Lung (tissue), 12 donors: ENCODE data around the gene LONP1. TPM values are rescaled to one million over a fixed set of nuclear protein-coding genes. Genes with fewer than 3 reads are reported as not detected.
"Not testable (repeated sequence)": the region's sequence is repeated elsewhere in the genome, so short reads cannot be mapped to it uniquely, and the experiment has no call there.

Experiments used
- ATAC-seq: fragments of 200-7000 bp; cut with Tn5 transposase; one replicate; pipeline ENCODE4 v1.9.1; 2020; ENCODE audit warnings: moderate number of reproducible peaks; ENCODE audit not compliant: insufficient read depth, low FRiP score
- DNase-seq, 3 donors: peaks; one replicate each; pipeline ENCODE4 v3.0.0-alpha.2; 2013 to 2017
- H3K27ac ChIP-seq, 2 donors: one replicate each; pipeline ENCODE4 v1.5.1; 2013; ENCODE audit warnings: mild to moderate bottlenecking in 2 of 2, moderate library complexity in 2 of 2, control low read depth in 1 of 2, inconsistent platforms in 1 of 2, low read depth in 1 of 2, low read length in 1 of 2
- H3K27me3 ChIP-seq, 3 donors: one replicate each; pipeline ENCODE4 v1.5.1; 2013; ENCODE audit warnings: low read length in 2 of 3; ENCODE audit not compliant: control insufficient read depth in 3 of 3, insufficient read depth in 3 of 3
- H3K36me3 ChIP-seq, 4 donors: one replicate each; pipeline ENCODE4 v1.5.1; 2013; ENCODE audit warnings: low read length in 4 of 4, mild to moderate bottlenecking in 1 of 4, moderate library complexity in 1 of 4; ENCODE audit not compliant: control insufficient read depth in 4 of 4, insufficient read depth in 4 of 4
- H3K4me1 ChIP-seq, 5 donors: one replicate each; pipeline ENCODE4 v1.5.1; 2013; ENCODE audit warnings: low read length in 5 of 5, mild to moderate bottlenecking in 2 of 5, moderate library complexity in 1 of 5; ENCODE audit not compliant: control insufficient read depth in 5 of 5, insufficient read depth in 5 of 5
- H3K4me3 ChIP-seq: one replicate; pipeline ENCODE4 v1.5.1; 2013; ENCODE audit warnings: mild to moderate bottlenecking, control low read depth, moderate library complexity
- H3K9ac ChIP-seq, 2 donors: one replicate each; pipeline ENCODE4 v1.5.1; 2013; ENCODE audit warnings: low read length in 2 of 2, control low read depth in 1 of 2; ENCODE audit not compliant: insufficient read depth in 1 of 2
- H3K9me3 ChIP-seq, 4 donors: one replicate each; pipeline ENCODE4 v1.5.1; 2013; ENCODE audit warnings: low read length in 3 of 4, mild to moderate bottlenecking in 1 of 4, moderate library complexity in 1 of 4; ENCODE audit not compliant: control insufficient read depth in 4 of 4, insufficient read depth in 3 of 4
- WGBS, 2 donors: extraction: QIAGEN DNeasy Blood & Tissue Kit; methylation state at CpG; one replicate each; pipeline ENCODE4 v1.1.7; 2013; 5-methylcytosine and 5-hydroxymethylcytosine counted together
- polyA plus RNA-seq, 2 donors: library from polyadenylated mRNA; stranded (reverse); fragments of 200-250 nt; gene quantifications; one replicate each; pipeline ENCODE4 v1.2.1, GENCODE V29; 2013
- total RNA-seq, 2 donors: library from RNA; depleted of rRNA in 1 of 2; stranded (reverse); fragments of >200 nt in 1 of 2; gene quantifications; one replicate each; pipeline ENCODE4 v1.2.1, GENCODE V29; 2014 to 2021
- TF ChIP-seq, protein P1 (sequence below): IDR thresholded peaks from 2 replicates; pipeline ENCODE4 v1.5.1; 2012; ENCODE audit warnings: mild to moderate bottlenecking; ENCODE audit errors: control extremely low read depth, extremely low read depth
- donor health status: control.
- donor health status: control.
- donor health status: Bipolar disorder and iron deficiency.
- donor health status: healthy.
- donor health status: DM: yes; HTN: yes; CAD: no.

LONP1 gene
- total and polyA plus RNA-seq, 4 donors, result 41.0 to 89.6 (median 69.0) TPM

DNA sequence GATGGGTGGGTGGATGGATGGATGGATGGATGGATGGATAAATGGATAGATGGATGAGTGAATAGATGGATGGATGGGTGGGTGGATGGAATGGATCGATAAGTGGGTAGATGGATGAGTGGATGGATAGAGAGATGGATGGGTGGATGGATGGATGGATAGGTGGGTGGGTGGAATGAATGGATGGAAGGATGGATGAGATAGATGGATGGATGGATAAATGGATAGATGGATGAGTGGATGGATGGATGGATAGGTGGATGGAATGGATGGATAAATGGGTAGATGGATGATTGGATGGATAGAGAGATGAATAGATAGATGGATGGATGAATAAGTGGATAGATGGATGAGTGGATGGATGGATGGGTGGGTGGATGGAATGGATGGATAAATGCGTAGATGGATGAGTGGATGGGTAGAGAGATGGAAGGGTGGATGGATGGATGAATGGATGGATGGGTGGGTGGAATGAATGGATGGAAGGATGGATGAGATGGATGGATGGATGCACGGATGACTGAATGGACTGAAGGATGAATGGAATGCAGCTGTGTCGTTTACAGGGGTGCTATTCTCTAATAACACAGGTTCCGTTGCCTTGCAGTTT lies 42.8 kb upstream of the LONP1 start:
- Histone ChIP-seq H3K27ac (no peak overlapping the region), H3K36me3 (no peaks in the 10 kb centered on the region), H3K9ac (no peak overlapping the region), H3K4me3 (no peak overlapping the region), H3K4me1 (no peaks in the 10 kb centered on the region), H3K27me3 (peaks cover 0 to 2% (median 0%) of the 10 kb centered on the region in 3 donors), H3K9me3 (peaks cover 0 to 2% (median 0%) of the 10 kb centered on the region in 4 donors)
- TF ChIP-seq, protein P1, sequence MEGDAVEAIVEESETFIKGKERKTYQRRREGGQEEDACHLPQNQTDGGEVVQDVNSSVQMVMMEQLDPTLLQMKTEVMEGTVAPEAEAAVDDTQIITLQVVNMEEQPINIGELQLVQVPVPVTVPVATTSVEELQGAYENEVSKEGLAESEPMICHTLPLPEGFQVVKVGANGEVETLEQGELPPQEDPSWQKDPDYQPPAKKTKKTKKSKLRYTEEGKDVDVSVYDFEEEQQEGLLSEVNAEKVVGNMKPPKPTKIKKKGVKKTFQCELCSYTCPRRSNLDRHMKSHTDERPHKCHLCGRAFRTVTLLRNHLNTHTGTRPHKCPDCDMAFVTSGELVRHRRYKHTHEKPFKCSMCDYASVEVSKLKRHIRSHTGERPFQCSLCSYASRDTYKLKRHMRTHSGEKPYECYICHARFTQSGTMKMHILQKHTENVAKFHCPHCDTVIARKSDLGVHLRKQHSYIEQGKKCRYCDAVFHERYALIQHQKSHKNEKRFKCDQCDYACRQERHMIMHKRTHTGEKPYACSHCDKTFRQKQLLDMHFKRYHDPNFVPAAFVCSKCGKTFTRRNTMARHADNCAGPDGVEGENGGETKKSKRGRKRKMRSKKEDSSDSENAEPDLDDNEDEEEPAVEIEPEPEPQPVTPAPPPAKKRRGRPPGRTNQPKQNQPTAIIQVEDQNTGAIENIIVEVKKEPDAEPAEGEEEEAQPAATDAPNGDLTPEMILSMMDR, result no peak
- 90 to 95% methylated on average over 5 of the region's 5 CpGs for WGBS, 2 donors
- ATAC-seq (no peak), DNase-seq (no peak)

DNA sequence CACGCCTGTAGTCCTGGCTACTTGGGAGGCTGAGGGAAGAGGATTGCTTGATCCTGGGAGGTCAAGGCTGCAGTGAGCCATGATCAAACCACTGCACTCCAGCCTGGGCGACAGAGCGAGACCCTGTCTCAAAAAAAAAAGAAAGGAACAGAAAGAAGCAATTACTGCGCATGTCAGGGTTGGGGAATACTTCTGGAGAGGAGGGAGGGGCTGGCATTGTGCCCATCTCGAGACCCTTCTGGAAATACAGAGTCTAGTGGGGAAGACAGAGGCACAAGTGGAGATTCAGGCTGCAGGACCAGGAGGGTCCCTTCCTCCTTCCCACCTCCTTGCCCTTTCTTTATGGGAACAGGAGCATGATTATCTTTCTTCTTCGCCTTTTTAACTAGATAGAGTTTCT lies 33.8 kb upstream of the LONP1 start:
- Histone ChIP-seq H3K9ac (no peak overlapping the region), H3K27me3 (peaks cover 0 to 2% (median 0%) of the 10 kb centered on the region in 3 donors), H3K36me3 (no peaks in the 10 kb centered on the region), H3K9me3 (no peaks in the 10 kb centered on the region), H3K27ac (no peak overlapping the region), H3K4me3 (no peak overlapping the region), H3K4me1 (no peaks in the 10 kb centered on the region)
- DNase-seq (no peak), ATAC-seq (no peak)
- TF ChIP-seq, protein P1, result no peak
- WGBS, 2 donors, result 72 to 81% methylated on average over 6 of the region's 6 CpGs

DNA sequence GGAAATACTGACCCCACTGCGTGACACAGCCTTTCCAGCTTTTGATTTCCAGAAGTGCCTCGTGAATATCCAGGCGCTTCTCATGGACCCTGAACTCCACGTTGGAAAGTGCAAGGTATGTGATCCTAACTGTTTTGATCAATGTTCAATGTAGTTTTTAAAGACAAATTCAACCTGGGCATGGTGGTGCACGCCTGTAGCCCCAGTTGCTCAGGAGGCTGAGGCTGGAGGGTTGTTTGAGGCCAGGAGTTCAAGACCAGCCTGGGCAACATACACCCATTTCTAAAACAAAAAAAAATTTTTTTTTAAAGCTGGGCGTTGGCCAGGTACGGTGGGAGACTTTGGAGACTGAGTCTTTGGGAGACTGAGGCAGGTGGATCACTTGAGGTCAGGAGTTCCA lies 31.8 kb upstream of the LONP1 start:
- no peaks in the 10 kb centered on the region for H3K9me3 ChIP-seq
- no peaks in the 10 kb centered on the region for H3K36me3 ChIP-seq
- TF ChIP-seq, protein P1, result no peak
- no peak for ATAC-seq
- H3K27me3 ChIP-seq, result no peaks in the 10 kb centered on the region
- WGBS, 2 donors, result 86 to 90% methylated on average over 7 of the region's 7 CpGs
- no peak overlapping the region for H3K27ac ChIP-seq
- H3K4me3 ChIP-seq, result no peak overlapping the region
- no peak for DNase-seq
- H3K4me1 ChIP-seq, result no peaks in the 10 kb centered on the region
- no peak overlapping the region for H3K9ac ChIP-seq

DNA sequence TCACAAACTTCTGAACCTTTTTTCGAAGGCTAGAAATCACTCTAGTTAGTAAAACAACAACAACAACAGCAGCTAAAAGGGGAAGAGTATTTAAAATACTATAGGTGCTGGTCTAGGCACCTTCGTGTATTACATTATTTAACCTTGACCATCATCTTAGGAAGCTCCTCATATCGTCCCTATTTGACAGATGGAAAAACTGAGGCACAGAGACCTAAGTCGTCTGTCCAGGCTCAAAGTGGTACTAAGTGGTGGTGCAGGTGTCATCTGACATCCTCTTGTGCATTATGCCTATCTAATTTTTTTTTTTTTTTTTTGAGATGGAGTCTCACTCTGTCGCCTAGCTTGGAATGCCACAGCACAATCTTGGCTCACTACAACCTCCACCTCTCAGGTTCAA lies 29.6 kb upstream of the LONP1 start:
- H3K36me3 ChIP-seq, result no peaks in the 10 kb centered on the region
- no peak for ATAC-seq
- no peaks in the 10 kb centered on the region for H3K9me3 ChIP-seq
- DNase-seq, result no peak
- no peaks in the 10 kb centered on the region for H3K27me3 ChIP-seq
- no peak overlapping the region for H3K4me3 ChIP-seq
- H3K4me1 ChIP-seq, result no peaks in the 10 kb centered on the region
- TF ChIP-seq, protein P1, result no peak
- H3K9ac ChIP-seq, result no peak overlapping the region
- 88 to 91% methylated on average over 5 of the region's 5 CpGs for WGBS, 2 donors
- H3K27ac ChIP-seq, result no peak overlapping the region

DNA sequence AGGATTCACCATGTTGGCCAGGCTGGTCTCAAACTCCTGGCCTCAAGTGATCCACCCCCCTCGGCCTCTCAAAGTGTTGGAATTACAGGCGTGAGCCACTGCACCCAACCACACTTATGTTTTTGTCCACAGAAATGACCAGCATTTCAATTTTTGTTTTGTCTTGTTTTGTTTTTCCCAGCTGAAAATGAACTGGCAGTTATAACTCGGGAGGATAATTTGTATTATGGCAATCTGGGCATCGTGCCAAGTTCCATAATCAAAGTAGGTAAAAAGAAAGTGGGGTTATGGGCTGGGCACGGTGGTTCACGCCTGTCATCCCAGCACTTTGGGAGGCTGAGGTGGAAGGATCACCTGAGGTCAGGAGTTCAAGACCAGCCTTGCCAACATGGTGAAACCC lies 29.0 kb upstream of the LONP1 start:
- H3K27ac ChIP-seq, H3K9ac ChIP-seq, H3K36me3 ChIP-seq, ATAC-seq, H3K4me3 ChIP-seq, H3K9me3 ChIP-seq, H3K27me3 ChIP-seq, H3K4me1 ChIP-seq: not testable (repeated sequence)
- WGBS, 2 donors, result 36 to 56% methylated on average over 6 of the region's 6 CpGs
- peak in 2 of 3 donors; percentile 3 to 5 for DNase-seq
